Osteocyte (in vitro differentiated cells): ENCODE data around the gene TELO2. TPM values are rescaled to one million over a fixed set of nuclear protein-coding genes. Genes with fewer than 3 reads are reported as not detected.

Source experiments
- DNase-seq: peaks from one replicate; pipeline ENCODE4 v3.0.0; 2021; ENCODE audit warnings: mixed read lengths; ENCODE audit not compliant: unreplicated experiment; ENCODE audit errors: extremely low spot score
- H3K27ac Mint-ChIP-seq: one replicate; pipeline ENCODE4 v1.8.0; 2021; ENCODE audit warnings: mild to moderate bottlenecking, mixed read lengths; ENCODE audit not compliant: unreplicated experiment
- H3K27me3 Mint-ChIP-seq: one replicate; pipeline ENCODE4 v1.8.0; 2021; ENCODE audit warnings: mixed read lengths; ENCODE audit not compliant: unreplicated experiment
- H3K36me3 Mint-ChIP-seq: one replicate; pipeline ENCODE4 v1.8.0; 2021; ENCODE audit warnings: mixed read lengths; ENCODE audit not compliant: unreplicated experiment
- H3K4me1 Mint-ChIP-seq: one replicate; pipeline ENCODE4 v1.8.0; 2021; ENCODE audit warnings: mixed read lengths; ENCODE audit not compliant: unreplicated experiment
- H3K4me3 Mint-ChIP-seq: one replicate; pipeline ENCODE4 v1.8.0; 2021; ENCODE audit warnings: mild to moderate bottlenecking, moderate library complexity, mixed read lengths; ENCODE audit not compliant: unreplicated experiment
- H3K9me3 Mint-ChIP-seq: one replicate; pipeline ENCODE4 v1.8.0; 2021; ENCODE audit warnings: mixed read lengths; ENCODE audit not compliant: unreplicated experiment
- CTCF ChIP-seq: fragments of 200-600 bp; sonication (generic); IDR thresholded peaks from 2 replicates; pipeline ENCODE4 v1.5.0; 2021; ENCODE audit warnings: antibody characterized with exemption, mild to moderate bottlenecking, moderate library complexity
- total RNA-seq: library from RNA; stranded (reverse); gene quantifications from 2 replicates; pipeline ENCODE4 v1.2.1, GENCODE V29; 2021

TELO2 gene
- total RNA-seq, 1 donor from 2014 or later, result 37.8 TPM

GRCh38 chr16:1464196-1464893 lies 28.8 kb upstream of the TELO2 start:
- no peaks in the 10 kb centered on the region for H3K9me3 Mint-ChIP-seq
- no peak overlapping the region for H3K4me3 Mint-ChIP-seq
- TF ChIP-seq CTCF, result no peak
- H3K4me1 Mint-ChIP-seq, result no peaks in the 10 kb centered on the region
- no peak overlapping the region for H3K27ac Mint-ChIP-seq
- peaks cover 7% of the 10 kb centered on the region for H3K36me3 Mint-ChIP-seq
- no peaks in the 10 kb centered on the region for H3K27me3 Mint-ChIP-seq
- no peak for DNase-seq

- TF ChIP-seq CTCF, result no peak
- H3K27me3 Mint-ChIP-seq, result no peaks in the 10 kb centered on the region
- H3K4me3 Mint-ChIP-seq, result no peak overlapping the region
- DNase-seq, result no peak
- no peaks in the 10 kb centered on the region for H3K4me1 Mint-ChIP-seq
- no peak overlapping the region for H3K27ac Mint-ChIP-seq
- H3K36me3 Mint-ChIP-seq, result peaks cover 7% of the 10 kb centered on the region
- H3K9me3 Mint-ChIP-seq, result no peaks in the 10 kb centered on the region
These were observed 28.1 kb upstream of the TELO2 start for GRCh38 chr16:1464894-1465566.

GRCh38 chr16:1465567-1465915 lies 27.6 kb upstream of the TELO2 start:
- Mint-ChIP-seq H3K9me3 (no peaks in the 10 kb centered on the region), H3K27ac (no peak overlapping the region), H3K4me3 (no peak overlapping the region), H3K4me1 (peaks cover 4% of the 10 kb centered on the region), H3K27me3 (no peaks in the 10 kb centered on the region), H3K36me3 (peaks cover 7% of the 10 kb centered on the region)
- no peak for TF ChIP-seq CTCF
- DNase-seq, result no peak

GRCh38 chr16:1466054-1466453 lies 27.1 kb upstream of the TELO2 start:
- TF ChIP-seq CTCF, result no peak
- Mint-ChIP-seq H3K4me3 (no peak overlapping the region), H3K36me3 (peaks cover 5% of the 10 kb centered on the region), H3K4me1 (peaks cover 7% of the 10 kb centered on the region), H3K9me3 (no peaks in the 10 kb centered on the region), H3K27ac (no peak overlapping the region), H3K27me3 (no peaks in the 10 kb centered on the region)
- no peak for DNase-seq

GRCh38 chr16:1466968-1467521 lies 26.1 kb upstream of the TELO2 start:
- no peak overlapping the region for H3K27ac Mint-ChIP-seq
- no peak for DNase-seq
- peaks cover 5% of the 10 kb centered on the region for H3K36me3 Mint-ChIP-seq
- no peaks in the 10 kb centered on the region for H3K9me3 Mint-ChIP-seq
- H3K27me3 Mint-ChIP-seq, result no peaks in the 10 kb centered on the region
- H3K4me1 Mint-ChIP-seq, result peaks cover 16% of the 10 kb centered on the region
- H3K4me3 Mint-ChIP-seq, result no peak overlapping the region
- TF ChIP-seq CTCF, result no peak
